Omental fat pad (tissue), 4 donors: ENCODE measurements around the gene CFAP100. TPM values are rescaled to one million over a fixed set of nuclear protein-coding genes. Genes with fewer than 3 reads are reported as not detected.

Source experiments
- ATAC-seq: fragments of 150-250 bp; one replicate; pipeline ENCODE4 v1.9.1; 2016; ENCODE audit warnings: mild to moderate bottlenecking, moderate library complexity; ENCODE audit not compliant: low FRiP score
- DNase-seq: peaks from one replicate; pipeline ENCODE4 v3.0.0-alpha.2; 2019; ENCODE audit warnings: low spot score
- CTCF ChIP-seq, 3 donors: fragments of 450-650 bp; IDR thresholded peaks; one replicate each; pipeline ENCODE4 v1.5.1; 2016 to 2017; ENCODE audit warnings: antibody characterized with exemption in 3 of 3, mild to moderate bottlenecking in 3 of 3, moderate library complexity in 2 of 3
- total RNA-seq, 4 donors: library from RNA; depleted of rRNA; stranded (reverse); fragments of >200 nt; gene quantifications; one replicate each; pipeline ENCODE4 v1.1.0, GENCODE V29; 2016

The CFAP100 gene
- total RNA-seq, 4 donors from 2014 or later = not detected

DNA sequence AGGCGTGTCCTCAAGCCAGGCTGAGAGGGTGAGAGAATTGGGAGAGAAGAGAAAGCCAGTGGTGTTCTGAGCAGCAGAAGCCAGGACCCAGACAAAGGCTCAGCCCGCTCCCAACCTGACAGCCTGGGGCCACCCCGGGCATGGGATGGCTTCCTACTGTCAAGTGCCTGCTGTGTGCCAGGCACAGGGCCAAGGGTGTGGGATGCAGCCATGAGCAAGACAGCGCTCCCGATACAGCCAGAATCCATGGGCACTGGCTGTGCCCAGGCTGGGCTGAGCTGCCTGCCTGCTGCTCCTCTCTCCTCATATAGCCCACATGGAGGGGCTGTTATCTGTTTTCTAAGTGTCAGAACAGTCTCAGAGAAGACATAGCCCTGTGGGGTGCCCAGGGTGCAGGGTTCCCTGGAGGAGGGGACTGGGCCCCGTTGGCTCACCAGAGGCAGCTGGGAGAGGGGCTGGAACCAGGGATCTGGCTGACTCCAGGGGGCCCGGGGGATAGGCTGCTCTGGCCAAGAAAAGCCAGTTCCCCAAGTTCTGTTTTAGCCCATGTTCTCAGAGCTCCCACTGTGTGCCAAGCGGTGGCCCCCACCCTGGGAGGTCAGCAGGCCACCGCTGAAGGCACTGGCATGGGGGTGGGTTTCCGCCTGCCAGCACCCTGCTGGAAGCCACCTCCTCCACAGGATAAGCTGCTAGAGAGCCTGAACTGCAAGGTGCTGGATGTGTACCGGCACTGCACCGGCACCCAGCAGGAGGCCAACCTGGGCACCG lies 39.0 kb downstream of the CFAP100 start:
- no peak for TF ChIP-seq CTCF (IDR thresholded peaks at IDR 0.05)
- DNase-seq (no peak), ATAC-seq (no peak)

GRCh38 chr3:126434264-126434590 lies 39.5 kb downstream of the CFAP100 start:
- no peak for ATAC-seq
- no peak for TF ChIP-seq CTCF (IDR thresholded peaks at IDR 0.05)
- no peak for DNase-seq

DNA sequence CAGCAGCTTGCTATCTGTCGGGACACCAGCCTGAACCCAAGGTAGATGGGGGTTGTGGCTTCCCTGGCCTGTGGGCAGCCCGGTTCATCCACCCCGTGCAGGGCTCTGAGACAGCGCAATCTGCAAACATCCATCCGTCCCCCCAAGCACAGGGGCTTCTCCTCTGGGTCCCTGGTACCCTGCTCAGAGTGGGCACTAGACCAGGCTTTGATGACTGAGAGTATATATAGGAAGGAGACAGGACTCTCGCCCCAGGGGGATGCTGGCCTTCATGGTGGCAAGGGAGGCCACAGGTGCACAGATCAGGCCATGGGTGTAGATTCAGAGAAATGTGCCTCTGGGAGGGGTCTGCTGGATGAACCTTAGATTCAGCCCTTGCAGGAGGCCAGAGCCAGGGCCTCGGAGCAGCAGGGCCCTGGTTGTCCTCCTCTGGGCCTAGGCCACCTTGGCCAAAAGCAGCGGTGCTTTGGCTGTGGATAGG lies 40.3 kb downstream of the CFAP100 start:
- TF ChIP-seq CTCF (IDR thresholded peaks at IDR 0.05) = no peak
- DNase-seq = no peak
- ATAC-seq = no peak

GRCh38 chr3:126435456-126436315 lies 41.0 kb downstream of the CFAP100 start:
- DNase-seq (no peak), ATAC-seq (no peak)
- TF ChIP-seq CTCF (IDR thresholded peaks at IDR 0.05) = no peak

- ATAC-seq (no peak), DNase-seq (no peak)
- TF ChIP-seq CTCF (IDR thresholded peaks at IDR 0.05) = no peak
Observed at GRCh38 chr3:126436826-126437717, 42.4 kb downstream of the CFAP100 start.

- ATAC-seq (no peak), DNase-seq (no peak)
- no peak for TF ChIP-seq CTCF (IDR thresholded peaks at IDR 0.05)
Observed at GRCh38 chr3:126438186-126438585, 43.5 kb downstream of the CFAP100 start.
